GM21367 (cell line): ENCODE data around the gene IQSEC2.

Experiments used
- ATAC-seq: cut with Tn5 transposase; IDR thresholded peaks from one replicate; pipeline ENCODE4 v1.9.1; 2021; ENCODE audit not compliant: unreplicated experiment

The IQSEC2 gene

GRCh38 chrX:53305219-53305995, 24.0 kb upstream of the IQSEC2 start:
- no peak for ATAC-seq

GRCh38 chrX:53303195-53303594, 21.8 kb upstream of the IQSEC2 start:
- ATAC-seq, result no peak

- ATAC-seq, result no peak
Measured at GRCh38 chrX:53300157-53300556, 18.8 kb upstream of the IQSEC2 start.

- no peak for ATAC-seq
Measured at GRCh38 chrX:53294024-53294648, 12.8 kb upstream of the IQSEC2 start.

- no peak for ATAC-seq
Measured at GRCh38 chrX:53291596-53291995, 10.2 kb upstream of the IQSEC2 start.

- no peak for ATAC-seq
Measured at GRCh38 chrX:53290441-53291041, 9.2 kb upstream of the IQSEC2 start.

- no peak for ATAC-seq
Measured at GRCh38 chrX:53288189-53288588, 6.8 kb upstream of the IQSEC2 start.

- no peak for ATAC-seq
Measured at GRCh38 chrX:53287493-53288138, 6.2 kb upstream of the IQSEC2 start.

GRCh38 chrX:53286171-53286570, 4.8 kb upstream of the IQSEC2 start:
- no peak for ATAC-seq

GRCh38 chrX:53285591-53285990, 4.2 kb upstream of the IQSEC2 start:
- no peak for ATAC-seq

GRCh38 chrX:53284684-53285447, 3.5 kb upstream of the IQSEC2 start:
- no peak for ATAC-seq

GRCh38 chrX:53283567-53283966, 2.2 kb upstream of the IQSEC2 start:
- no peak for ATAC-seq

GRCh38 chrX:53283099-53283498, 1.7 kb upstream of the IQSEC2 start:
- no peak for ATAC-seq

GRCh38 chrX:53281963-53282695, 745 bp upstream of the IQSEC2 start:
- no peak for ATAC-seq

GRCh38 chrX:53280331-53281320, 758 bp downstream of the IQSEC2 start:
- no peak for ATAC-seq

GRCh38 chrX:53279296-53280237, 1.8 kb downstream of the IQSEC2 start:
- no peak for ATAC-seq

- no peak for ATAC-seq
Measured at GRCh38 chrX:53272808-53273337, 8.5 kb downstream of the IQSEC2 start.
